ENCODE data around the gene L3MBTL4. TPM values are rescaled to one million over a fixed set of nuclear protein-coding genes. Genes with fewer than 3 reads are reported as not detected.

L3MBTL4 gene
- total and polyA plus RNA-seq, 9 of the 15 experiments (the other 6 are each of a cell fraction or from before 2014, with no cell fraction given): not detected

DNA sequence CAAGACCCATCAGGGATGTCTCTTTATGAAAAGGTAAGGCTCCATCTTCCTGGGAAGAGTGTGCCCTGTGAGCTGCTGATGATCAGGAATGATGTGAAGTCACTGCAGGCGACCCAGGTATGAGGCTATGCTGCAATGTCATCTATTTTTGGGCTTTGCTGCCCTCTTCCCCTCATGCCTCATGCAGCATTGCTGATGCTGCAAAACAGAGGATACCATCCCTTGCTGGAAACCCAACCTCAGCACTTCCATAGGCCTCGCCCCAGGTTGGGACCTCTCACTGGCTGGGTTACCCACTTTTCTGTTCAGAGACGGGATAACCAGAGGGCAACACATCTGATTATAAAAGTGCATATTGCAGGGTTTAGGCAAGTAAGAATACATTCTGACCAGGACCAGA lies 255.8 kb downstream of the L3MBTL4 start (continued):
- TF ChIP-seq, protein P1, sequence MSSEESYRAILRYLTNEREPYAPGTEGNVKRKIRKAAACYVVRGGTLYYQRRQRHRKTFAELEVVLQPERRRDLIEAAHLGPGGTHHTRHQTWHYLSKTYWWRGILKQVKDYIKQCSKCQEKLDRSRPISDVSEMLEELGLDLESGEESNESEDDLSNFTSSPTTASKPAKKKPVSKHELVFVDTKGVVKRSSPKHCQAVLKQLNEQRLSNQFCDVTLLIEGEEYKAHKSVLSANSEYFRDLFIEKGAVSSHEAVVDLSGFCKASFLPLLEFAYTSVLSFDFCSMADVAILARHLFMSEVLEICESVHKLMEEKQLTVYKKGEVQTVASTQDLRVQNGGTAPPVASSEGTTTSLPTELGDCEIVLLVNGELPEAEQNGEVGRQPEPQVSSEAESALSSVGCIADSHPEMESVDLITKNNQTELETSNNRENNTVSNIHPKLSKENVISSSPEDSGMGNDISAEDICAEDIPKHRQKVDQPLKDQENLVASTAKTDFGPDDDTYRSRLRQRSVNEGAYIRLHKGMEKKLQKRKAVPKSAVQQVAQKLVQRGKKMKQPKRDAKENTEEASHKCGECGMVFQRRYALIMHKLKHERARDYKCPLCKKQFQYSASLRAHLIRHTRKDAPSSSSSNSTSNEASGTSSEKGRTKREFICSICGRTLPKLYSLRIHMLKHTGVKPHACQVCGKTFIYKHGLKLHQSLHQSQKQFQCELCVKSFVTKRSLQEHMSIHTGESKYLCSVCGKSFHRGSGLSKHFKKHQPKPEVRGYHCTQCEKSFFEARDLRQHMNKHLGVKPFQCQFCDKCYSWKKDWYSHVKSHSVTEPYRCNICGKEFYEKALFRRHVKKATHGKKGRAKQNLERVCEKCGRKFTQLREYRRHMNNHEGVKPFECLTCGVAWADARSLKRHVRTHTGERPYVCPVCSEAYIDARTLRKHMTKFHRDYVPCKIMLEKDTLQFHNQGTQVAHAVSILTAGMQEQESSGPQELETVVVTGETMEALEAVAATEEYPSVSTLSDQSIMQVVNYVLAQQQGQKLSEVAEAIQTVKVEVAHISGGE (CRISPR knock-in tag; IDR thresholded peaks at IDR 0.05): no peak
- TF ChIP-seq, protein P2, sequence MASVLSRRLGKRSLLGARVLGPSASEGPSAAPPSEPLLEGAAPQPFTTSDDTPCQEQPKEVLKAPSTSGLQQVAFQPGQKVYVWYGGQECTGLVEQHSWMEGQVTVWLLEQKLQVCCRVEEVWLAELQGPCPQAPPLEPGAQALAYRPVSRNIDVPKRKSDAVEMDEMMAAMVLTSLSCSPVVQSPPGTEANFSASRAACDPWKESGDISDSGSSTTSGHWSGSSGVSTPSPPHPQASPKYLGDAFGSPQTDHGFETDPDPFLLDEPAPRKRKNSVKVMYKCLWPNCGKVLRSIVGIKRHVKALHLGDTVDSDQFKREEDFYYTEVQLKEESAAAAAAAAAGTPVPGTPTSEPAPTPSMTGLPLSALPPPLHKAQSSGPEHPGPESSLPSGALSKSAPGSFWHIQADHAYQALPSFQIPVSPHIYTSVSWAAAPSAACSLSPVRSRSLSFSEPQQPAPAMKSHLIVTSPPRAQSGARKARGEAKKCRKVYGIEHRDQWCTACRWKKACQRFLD (CRISPR knock-in tag; IDR thresholded peaks at IDR 0.05): no peak

DNA sequence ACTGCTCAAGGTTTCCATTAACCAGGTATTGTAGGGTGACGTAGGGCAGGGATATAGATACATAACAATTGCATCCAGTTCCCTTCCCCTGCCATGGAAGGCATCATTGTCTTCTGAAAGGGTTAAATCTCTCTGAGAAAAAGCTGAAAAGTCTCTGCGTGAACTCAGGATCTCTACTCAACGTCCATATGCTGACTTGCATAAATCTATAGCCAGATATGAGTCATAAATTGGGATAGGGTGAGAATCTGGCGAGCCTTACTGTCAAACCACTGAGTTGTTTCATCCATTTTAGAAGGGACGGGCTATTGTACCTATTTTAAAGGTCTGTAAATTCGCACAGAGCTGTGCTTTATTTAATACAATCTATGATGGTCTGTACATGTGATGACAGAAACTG lies 258.3 kb downstream of the L3MBTL4 start:
- Histone ChIP-seq H4K20me1 (replicated peaks; ENCODE audit: control insufficient read depth, insufficient read depth, low read length) (no peaks in the 10 kb centered on the region), H3K4me3 (no peak overlapping the region), H3K9ac (ENCODE audit: insufficient read depth in 1 of 2, low read depth in 2 of 2, low read length in 2 of 2) (no peak overlapping the region), H3K4me1 (replicated peaks in 1 of 2; ENCODE audit: control insufficient read depth in 2 of 2, insufficient read depth in 2 of 2, low read length in 2 of 2) (no peaks in the 10 kb centered on the region), H3K9me3 (replicated peaks; ENCODE audit: control insufficient read depth, insufficient read depth, low read depth, low read length) (no peaks in the 10 kb centered on the region), H3K4me2 (ENCODE audit: insufficient read depth, low read length) (no peak overlapping the region), H3K27ac (ENCODE audit: extremely low read depth, low read depth, low read length) (no peak overlapping the region), H2AFZ (ENCODE audit: low read depth, low read length) (no peak overlapping the region), H3K9me1 (ENCODE audit: control insufficient read depth, insufficient read depth, low read length) (no peaks in the 10 kb centered on the region), H3K36me3 (ENCODE audit: control insufficient read depth, insufficient read depth, low read length) (no peaks in the 10 kb centered on the region), H3K79me2 (ENCODE audit: control insufficient read depth, insufficient read depth, low read length) (no peaks in the 10 kb centered on the region), H3K27me3 (ENCODE audit: control insufficient read depth in 2 of 2, insufficient read depth in 2 of 2, low read length in 2 of 2) (no peaks in the 10 kb centered on the region)
- 0% methylated on average over 6 of the region's 6 CpGs for WGBS (ENCODE audit: insufficient coverage, low coverage, missing lambda C conversion rate)
- no TSS peak for BruUV-seq (replicated peaks)
- DNase-seq (ENCODE audit: extremely low read depth in 1 of 4, low spot score in 3 of 4): no peak
- no peak for ATAC-seq
- FAIRE-seq: no peak
- TF ChIP-seq, protein P3, sequence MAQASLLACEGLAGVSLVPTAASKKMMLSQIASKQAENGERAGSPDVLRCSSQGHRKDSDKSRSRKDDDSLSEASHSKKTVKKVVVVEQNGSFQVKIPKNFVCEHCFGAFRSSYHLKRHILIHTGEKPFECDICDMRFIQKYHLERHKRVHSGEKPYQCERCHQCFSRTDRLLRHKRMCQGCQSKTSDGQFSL (CRISPR knock-in tag; IDR thresholded peaks at IDR 0.05): no peak
- TF ChIP-seq, protein P3 (tag; IDR thresholded peaks at IDR 0.05): no peak
- TF ChIP-seq CHCHD3 (CRISPR knock-in tag; IDR thresholded peaks at IDR 0.05): no peak
- no peak for TF ChIP-seq EP300 (IDR thresholded peaks at IDR 0.05; ENCODE audit: low read length)
- TF ChIP-seq TBP (optimal IDR thresholded peaks at IDR 0.05; ENCODE audit: low read depth, low read length): no peak
- TF ChIP-seq ZNF77 (CRISPR knock-in tag; IDR thresholded peaks at IDR 0.05): no peak
- no peak for TF ChIP-seq ZNF354B (CRISPR knock-in tag; IDR thresholded peaks at IDR 0.05)
- TF ChIP-seq CEBPB (tag; IDR thresholded peaks at IDR 0.05): no peak
- TF ChIP-seq ILK (tag; IDR thresholded peaks at IDR 0.05; ENCODE audit: borderline replicate concordance, low read depth): no peak
- no peak for TF ChIP-seq MTA2 (IDR thresholded peaks at IDR 0.05; ENCODE audit: low read depth)
- TF ChIP-seq SMAD3 (CRISPR knock-in tag; conservative IDR thresholded peaks at IDR 0.05): no peak
- ChIA-PET POLR2A (no interaction called here), CTCF (ENCODE audit: low intra/inter-chr PET ratio) (no interaction called here)
- intact Hi-C loops (cut with micrococcal nuclease) (no loop called here), in situ Hi-C loops (cut with MboI) (no loop called here)

All from K562 (cell line).